RPMI7951 (cell line): ENCODE measurements around the gene UBASH3B. TPM values are rescaled to one million over a fixed set of nuclear protein-coding genes. Genes with fewer than 3 reads are reported as not detected.

Experiments
- DNase-seq: peaks from one replicate; pipeline ENCODE4 v3.0.0-alpha.2; 2012; ENCODE audit warnings: low read depth
- total RNA-seq: library from RNA; depleted of rRNA; stranded (reverse); fragments of >200 nt; shearing (Covaris generic); gene quantifications from 2 replicates; pipeline ENCODE4 v1.2.3, GENCODE V29; 2014

The UBASH3B gene
- total RNA-seq, 1 experiment from 2014 or later, result 16.0 TPM

- DNase-seq, result no peak
Measured at GRCh38 chr11:122647736-122648275, 7.7 kb upstream of the UBASH3B start.

GRCh38 chr11:122649116-122649515 is 6.4 kb upstream of the UBASH3B start:
- DNase-seq, result no peak

- DNase-seq, result no peak
Measured at GRCh38 chr11:122650619-122651018, 4.9 kb upstream of the UBASH3B start.

- DNase-seq, result no peak
Measured at GRCh38 chr11:122652495-122652894, 3.0 kb upstream of the UBASH3B start.

- no peak for DNase-seq
Measured at GRCh38 chr11:122653916-122654585, 1.5 kb upstream of the UBASH3B start.

- DNase-seq, result peak; percentile 69
Measured at GRCh38 chr11:122656073-122656630, 630 bp downstream of the UBASH3B start.

- DNase-seq, result peak; percentile 47
Measured at GRCh38 chr11:122656631-122657101, 1.1 kb downstream of the UBASH3B start.

GRCh38 chr11:122659676-122660554 is 4.4 kb downstream of the UBASH3B start:
- DNase-seq, result peak; percentile 25

- peak; percentile 93 for DNase-seq
Measured at GRCh38 chr11:122661182-122661945, 5.8 kb downstream of the UBASH3B start.

GRCh38 chr11:122663056-122663740 is 7.7 kb downstream of the UBASH3B start:
- no peak for DNase-seq

GRCh38 chr11:122663764-122664163 is 8.2 kb downstream of the UBASH3B start:
- peak; percentile 80 for DNase-seq

GRCh38 chr11:122664188-122664587 is 8.7 kb downstream of the UBASH3B start:
- no peak for DNase-seq

- DNase-seq, result no peak
Measured at GRCh38 chr11:122665861-122666260, 10.3 kb downstream of the UBASH3B start.

- DNase-seq, result no peak
Measured at GRCh38 chr11:122666743-122667142, 11.2 kb downstream of the UBASH3B start.

- peak; percentile 94 for DNase-seq
Measured at GRCh38 chr11:122668562-122669090, 13.1 kb downstream of the UBASH3B start.

- no peak for DNase-seq
Measured at GRCh38 chr11:122670131-122670530, 14.6 kb downstream of the UBASH3B start.

- no peak for DNase-seq
Measured at GRCh38 chr11:122671400-122671891, 15.9 kb downstream of the UBASH3B start.

- no peak for DNase-seq
Measured at GRCh38 chr11:122672892-122673291, 17.4 kb downstream of the UBASH3B start.

GRCh38 chr11:122673701-122674100 is 18.2 kb downstream of the UBASH3B start:
- DNase-seq, result no peak

GRCh38 chr11:122676638-122677037 is 21.1 kb downstream of the UBASH3B start:
- no peak for DNase-seq
